Left cardiac atrium (tissue), 4 donors: Measurements from ENCODE around the gene NISCH. TPM values are rescaled to one million over a fixed set of nuclear protein-coding genes. Genes with fewer than 3 reads are reported as not detected.

ENCODE experiments used
- ATAC-seq, 2 donors: fragments of 200-7000 bp; cut with Tn5 transposase; one replicate each; pipeline ENCODE4 v1.9.1; 2020; ENCODE audit warnings: mild to moderate bottlenecking in 2 of 2, moderate library complexity in 2 of 2
- DNase-seq: peaks from one replicate; pipeline ENCODE4 v3.0.0-alpha.2; 2020
- intact Hi-C, 2 donors: fragments of 100-400 bp; cut with DNase I; formaldehyde crosslinking; loops; one replicate each; pipeline versions ENCODE4 v1.14.1 to v1.15.1; 2022 to 2023
- total RNA-seq, 2 donors: library from RNA; stranded (reverse); fragmentation: NEBNext Ultra II Directional; extraction: Animal tissue kit (Norgen Biotek cat#: 25700); gene quantifications; one replicate each; pipeline ENCODE4 v1.2.1, GENCODE V29; 2021
- donor health status: DM: no; HTN: yes; CAD: no.
- donor health status: DM: no; HTN: yes; CAD: no; lungs with severe emphysema.
- donor health status: DM: yes; HTN: yes; CAD: no.
- donor health status: Dilated cardiomyopathy.

NISCH gene
- total RNA-seq, 2 donors from 2014 or later: 45.9 to 49.0 TPM

DNA sequence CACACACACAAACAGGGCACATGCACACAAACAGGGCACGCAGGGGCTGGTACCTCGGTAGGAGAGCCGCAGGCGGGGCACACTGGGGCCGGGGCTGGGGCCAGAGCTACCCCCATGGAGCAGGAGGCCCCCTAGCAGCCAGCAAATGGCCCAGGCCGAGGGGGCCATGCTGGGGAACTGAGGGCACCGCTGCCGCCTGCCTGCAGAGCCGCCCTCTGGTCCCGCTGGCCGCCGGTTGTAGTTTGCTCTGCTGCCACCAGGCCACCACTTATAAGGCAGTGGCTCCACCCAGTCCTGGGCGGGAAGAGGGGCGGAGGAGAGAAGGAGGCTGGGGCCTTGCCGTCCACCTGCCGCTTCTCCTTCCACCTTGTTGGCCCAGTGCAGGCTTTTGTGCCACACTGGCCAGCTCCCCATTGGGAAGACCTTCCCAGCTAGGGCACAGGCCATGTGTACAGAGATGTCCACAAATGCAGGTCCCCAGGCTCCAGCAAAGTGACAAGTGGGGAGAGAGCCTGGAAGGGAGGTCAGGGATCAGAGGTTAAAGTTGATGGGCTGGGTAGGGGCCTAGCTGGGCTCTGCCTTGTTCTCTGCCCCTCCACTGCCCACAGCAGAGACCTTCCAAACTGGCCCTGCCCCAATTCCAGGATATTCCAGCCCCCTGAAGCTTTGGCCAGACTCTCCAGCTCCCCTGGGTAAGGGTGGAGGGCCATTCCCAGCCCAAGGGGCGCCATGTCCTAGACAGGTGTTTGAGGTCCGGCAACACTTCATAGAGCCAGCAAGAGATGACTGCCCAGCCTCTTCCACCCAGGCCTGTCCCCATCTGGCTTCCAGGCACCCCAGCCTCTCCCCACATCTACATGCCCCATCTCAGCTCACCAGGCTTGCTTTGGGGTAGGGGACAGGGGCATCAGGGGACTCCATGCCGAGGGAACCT is 10.3 kb upstream of the NISCH start, which contains the start of gene SEMA3G:
Gene SEMA3G, minus strand, starts transcription at position 244 of the 934 bp plus-strand sequence. Its CDS starts 76 bp downstream, at position 168.
- intact Hi-C loops: no loop called here
- DNase-seq (peak; percentile 78), ATAC-seq (peak; percentile 58 to 76)

DNA sequence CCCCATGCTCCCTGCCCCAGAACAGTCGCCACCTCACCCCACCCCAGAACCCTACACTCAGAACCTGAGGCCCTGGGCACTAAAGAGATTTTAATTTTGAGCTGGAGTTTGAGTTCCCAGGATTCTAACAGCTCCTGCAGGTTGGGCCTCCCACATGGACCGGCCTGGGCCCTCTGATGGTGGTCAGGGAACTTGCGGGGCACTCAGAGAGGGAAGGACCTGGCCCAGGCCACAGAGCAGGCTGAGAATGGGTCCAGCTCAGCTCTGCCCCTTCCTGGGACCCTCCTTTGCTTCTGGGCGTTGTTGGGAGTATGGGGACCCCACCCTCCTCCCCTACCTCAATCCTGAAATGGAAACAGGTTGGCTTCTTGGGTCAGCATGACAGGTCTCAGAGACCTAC is 9.4 kb upstream of the NISCH start:
- intact Hi-C loops: no loop called here
- ATAC-seq (no peak), DNase-seq (no peak)

DNA sequence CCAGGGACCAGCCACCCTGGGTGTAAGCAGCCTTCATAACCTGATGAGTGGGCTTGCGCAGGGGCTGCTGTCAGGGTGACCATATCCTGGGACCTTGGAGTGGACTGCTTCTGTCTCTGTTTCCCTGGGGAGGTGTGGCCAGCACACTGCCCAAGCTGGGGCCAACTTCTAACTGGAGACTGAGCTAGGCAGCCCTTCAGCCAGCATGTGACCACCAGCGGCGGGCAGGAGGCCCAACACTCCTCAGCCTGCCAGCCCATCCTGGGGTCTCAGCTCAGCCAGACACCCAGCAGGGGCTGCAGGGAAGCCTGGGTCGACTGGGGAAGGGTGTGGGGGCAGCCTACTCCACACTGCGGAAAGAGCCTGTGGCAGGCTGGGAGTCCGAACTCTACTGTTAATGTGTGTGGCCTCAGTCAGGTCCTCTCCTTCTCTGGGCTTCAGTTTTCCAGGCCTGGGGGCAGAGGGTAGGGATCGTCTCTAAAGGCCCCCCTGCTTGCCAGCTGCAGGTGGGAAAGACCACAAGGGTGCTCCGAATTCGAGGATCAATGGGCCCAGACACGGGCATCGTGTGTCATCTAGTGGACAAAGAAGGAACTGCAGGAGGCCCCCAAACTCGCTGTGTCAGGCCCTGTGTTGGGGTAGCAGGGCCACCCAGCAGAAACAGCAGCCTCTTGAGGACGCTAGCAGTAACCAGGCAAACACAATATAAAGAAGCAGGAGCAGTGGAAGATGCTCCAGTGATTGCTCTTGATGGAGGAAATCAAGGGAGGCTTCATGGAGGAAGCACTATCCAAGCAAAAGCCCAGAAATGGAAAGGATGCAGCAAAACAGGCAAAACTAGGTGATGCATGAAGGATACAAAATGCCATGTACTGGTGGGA is 8.5 kb upstream of the NISCH start:
- ATAC-seq (peak; percentile 29 to 34), DNase-seq (peak; percentile 68)
- intact Hi-C loops: loop anchor here in 1 of 2 donors (1.0 kb wide), 1 partner anchor 19 kb away; no protein-coding TSS in a partner anchor

DNA sequence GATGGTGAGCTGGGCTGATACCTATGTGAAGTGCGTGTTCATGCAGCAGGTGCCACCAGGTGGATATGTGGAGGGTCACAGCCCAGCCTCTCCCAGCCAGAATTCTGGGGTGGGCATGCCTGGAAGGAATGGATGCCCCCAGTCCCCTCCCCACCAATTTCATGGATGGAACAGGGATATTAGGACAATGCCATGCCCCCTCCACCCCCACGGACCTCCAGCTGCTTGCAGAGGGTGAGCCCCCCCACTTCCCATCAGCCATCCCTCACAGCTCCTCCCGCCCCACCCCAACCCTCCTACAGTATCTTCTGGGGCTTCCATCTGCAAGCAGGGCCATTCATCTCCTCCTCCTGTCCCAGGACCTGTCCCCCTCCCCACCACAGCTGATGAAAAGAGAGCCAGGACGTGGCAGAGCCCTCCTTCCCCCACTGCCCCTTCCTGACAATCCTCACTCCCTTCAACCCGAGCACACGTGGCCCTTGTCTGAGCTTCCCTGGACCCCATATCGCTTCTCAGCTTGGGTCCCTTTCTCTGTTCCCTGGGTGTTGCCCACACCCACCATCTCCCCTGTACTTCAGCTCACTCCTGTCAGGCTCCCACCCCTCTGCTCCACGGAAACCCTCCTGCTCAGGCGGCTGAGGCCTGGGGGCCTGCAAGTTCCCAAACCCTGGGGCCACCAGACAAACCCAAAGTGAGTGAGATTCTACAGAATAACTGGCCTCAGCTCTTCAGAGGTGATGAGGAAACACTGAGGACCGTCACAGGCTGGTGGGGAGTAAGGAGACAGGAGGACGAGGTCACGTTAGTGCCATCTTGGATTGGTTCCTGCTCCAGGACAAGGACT is 7.7 kb upstream of the NISCH start:
- ATAC-seq (no peak), DNase-seq (no peak)
- intact Hi-C loops: loop anchor here in 1 of 2 donors (1.0 kb wide), 1 partner anchor 19 kb away; no protein-coding TSS in a partner anchor

DNA sequence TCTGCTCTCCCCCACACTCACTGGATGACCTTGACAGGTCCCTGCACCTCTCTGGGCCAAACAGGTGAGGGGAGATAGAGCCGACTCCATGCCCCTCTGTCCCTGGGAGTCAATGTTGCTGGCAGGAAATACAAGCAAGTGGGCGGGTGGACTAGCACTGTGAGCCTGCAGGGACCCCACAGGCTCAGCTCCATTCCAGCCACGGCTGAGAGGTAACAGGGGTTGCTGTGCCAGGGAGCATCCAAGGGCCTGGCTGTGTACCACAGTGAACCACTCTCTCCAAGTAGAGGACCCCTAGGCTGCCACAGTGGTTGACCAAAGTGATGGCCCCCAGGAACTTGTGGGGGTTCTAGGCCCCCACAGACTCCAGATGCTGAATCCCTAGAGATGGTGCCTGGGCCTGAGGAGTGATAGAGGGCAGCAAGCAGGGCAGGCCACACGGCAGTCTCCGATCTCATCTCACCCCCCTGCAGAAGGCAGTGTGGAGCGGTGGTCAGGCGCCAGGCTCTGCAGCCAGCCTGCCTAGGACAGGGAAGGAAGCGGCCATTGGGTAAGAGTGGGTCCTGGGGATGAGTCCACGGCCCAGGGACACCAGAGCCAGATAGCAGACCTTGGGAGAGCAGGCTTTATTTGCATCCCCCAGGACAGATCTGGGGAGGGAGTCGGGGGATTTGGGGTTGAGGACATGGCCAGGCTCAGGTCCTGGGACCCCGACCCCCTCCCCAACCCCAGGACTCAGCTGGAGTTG is 4.7 kb upstream of the NISCH start:
- ATAC-seq (no peak), DNase-seq (no peak)
- intact Hi-C loops: loop anchor here in 1 of 2 donors (10.0 kb wide), 1 partner anchor 234 kb away; the partner anchor contains the start of genes GNL3 and PBRM1

DNA sequence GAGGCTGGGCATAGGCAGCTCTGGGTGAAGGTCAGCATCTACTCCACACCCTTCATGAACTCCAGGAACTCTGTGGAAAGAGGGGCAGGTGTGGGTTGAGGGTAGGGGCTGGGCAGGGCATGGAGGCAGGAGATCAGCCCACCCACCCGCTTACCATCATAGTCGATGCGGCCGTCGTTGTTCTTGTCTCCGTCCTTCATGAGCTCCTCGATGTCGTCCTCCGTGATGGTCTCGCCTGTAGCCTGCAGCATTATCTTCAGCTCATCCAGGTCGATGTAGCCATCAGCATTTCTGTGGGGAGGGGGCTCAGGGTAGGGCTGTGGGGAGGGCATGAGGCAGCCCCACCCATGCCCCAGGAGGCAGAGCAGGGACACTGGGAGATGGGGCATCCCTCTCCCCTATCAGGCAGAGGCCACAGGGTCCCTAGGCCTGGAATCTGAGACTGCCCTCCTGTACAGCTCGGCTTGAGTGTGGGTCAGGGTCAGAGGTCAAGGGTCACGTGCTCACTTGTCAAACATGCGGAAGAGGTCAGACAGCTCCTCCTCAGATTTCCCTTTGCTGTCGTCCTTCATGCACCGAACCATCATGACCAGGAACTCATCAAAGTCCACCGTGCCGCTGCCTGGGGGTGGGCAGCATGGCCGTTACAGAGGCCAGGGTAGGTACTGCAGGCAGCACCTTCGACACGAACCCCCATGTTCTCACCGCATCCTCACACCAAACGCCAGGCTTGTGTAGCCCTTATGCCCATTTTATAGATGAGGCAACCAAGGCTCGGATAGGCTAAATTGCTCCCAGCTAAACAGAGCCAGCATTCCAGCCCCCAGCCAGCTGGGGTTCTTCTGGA is 3.9 kb upstream of the NISCH start:
- DNase-seq (no peak), ATAC-seq (no peak)
- intact Hi-C loops: loop anchor here in 1 of 2 donors (10.0 kb wide), 1 partner anchor 233 kb away; the partner anchor contains the start of genes GNL3 and PBRM1

DNA sequence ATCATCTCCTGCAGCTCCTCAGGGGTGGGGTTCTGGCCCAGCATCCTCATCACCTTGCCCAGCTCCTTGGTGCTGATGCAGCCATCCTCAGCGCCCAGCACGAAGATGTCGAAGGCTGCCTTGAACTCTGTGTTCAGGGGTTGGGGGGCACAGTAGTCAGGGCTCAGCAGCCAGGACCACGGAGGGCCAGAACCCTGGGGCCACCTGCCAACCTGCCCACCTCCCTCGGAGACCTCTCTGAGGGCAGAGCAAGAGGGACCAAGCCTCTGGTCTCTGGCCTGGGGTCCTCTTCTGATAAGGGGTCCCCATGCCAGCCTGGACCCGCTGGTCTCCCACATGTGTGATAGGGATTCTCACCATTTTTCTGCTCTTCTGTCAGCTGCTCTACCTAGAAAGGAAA is 3.3 kb upstream of the NISCH start:
- ATAC-seq (no peak), DNase-seq (peak; percentile 19)
- intact Hi-C loops: loop anchor here in 1 of 2 donors (10.0 kb wide), 1 partner anchor 233 kb away; the partner anchor contains the start of genes GNL3 and PBRM1

DNA sequence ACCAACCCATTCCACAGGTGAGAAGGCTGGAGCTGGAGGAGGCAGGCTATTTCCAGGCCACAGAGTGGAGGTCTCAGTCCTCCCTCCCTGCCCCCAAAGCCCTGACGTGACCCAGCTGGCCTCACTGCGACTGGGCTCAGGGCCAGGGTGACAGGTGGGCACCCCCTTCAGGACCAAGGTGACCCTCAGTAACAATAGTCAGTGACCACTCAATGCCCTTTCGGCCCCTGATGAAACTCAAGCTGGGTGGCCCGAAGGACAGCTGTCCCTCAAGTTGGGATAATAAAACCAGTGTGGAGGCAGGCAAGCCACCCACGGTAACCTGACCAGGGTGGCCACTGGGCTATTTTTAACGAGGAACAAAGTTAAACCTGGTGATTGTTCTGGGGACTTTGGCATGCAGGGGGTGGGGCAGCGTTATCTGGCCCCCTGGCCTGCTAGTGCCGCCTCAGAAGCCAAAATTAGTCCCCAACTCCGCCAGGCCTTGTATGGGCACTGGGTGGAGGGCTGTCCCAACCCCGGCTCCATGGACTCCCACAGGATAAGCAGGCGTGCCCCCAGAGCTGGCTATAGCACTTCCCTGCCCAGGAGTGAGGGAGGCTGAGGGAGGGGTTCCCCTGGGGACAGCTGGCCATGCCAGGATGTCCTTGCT is 2.7 kb upstream of the NISCH start:
- peak; percentile 44 to 45 for ATAC-seq
- DNase-seq: peak; percentile 66
- intact Hi-C loops: loop anchor here in 1 of 2 donors (10.0 kb wide), 1 partner anchor 232 kb away; the partner anchor contains the start of genes GNL3 and PBRM1

DNA sequence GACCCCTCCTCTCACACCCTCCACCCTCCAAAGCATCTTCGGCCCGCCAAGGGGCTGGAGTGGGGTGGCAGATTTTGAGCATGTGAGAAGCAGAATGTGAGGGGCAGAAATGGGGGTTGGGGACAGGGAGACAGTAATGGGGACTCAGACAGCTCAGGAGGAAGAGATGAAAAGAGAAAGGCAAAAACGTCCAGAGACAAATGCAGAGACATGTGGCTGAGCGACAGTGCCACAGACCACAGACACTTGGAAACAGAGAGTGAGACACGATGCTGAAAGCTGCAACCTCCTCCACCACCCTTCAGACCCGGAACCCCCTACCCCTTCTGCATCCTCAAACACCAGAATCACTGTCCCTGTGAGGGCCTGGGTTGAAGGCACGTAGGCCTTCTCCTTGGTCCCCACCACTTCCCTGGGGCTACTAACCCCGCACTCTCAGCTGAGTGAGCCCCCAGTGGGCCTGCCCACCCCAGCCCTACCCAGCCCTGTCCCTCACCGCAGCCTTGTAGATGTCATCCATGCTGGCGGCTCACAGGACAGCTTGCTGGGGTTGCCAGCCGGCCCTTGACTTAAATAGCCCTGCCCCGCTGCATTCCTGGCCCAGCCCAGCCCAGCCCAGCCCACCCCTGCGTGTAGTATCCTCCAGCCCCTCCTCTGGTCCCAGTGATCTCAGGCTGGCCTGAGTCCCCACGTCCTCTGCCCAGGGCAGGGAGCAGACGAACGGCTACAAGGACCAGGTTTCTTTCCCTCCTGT is 1.7 kb upstream of the NISCH start, which contains the start of gene TNNC1:
Gene TNNC1, minus strand, starts transcription at position 546 of the 754 bp plus-strand sequence. Its CDS starts 26 bp downstream, at position 520.
- intact Hi-C loops: loop anchor here in 1 of 2 donors (10.0 kb wide), 1 partner anchor 231 kb away; the partner anchor contains the start of genes GNL3 and PBRM1
- ATAC-seq (peak; percentile 34 to 52), DNase-seq (peak; percentile 63)

DNA sequence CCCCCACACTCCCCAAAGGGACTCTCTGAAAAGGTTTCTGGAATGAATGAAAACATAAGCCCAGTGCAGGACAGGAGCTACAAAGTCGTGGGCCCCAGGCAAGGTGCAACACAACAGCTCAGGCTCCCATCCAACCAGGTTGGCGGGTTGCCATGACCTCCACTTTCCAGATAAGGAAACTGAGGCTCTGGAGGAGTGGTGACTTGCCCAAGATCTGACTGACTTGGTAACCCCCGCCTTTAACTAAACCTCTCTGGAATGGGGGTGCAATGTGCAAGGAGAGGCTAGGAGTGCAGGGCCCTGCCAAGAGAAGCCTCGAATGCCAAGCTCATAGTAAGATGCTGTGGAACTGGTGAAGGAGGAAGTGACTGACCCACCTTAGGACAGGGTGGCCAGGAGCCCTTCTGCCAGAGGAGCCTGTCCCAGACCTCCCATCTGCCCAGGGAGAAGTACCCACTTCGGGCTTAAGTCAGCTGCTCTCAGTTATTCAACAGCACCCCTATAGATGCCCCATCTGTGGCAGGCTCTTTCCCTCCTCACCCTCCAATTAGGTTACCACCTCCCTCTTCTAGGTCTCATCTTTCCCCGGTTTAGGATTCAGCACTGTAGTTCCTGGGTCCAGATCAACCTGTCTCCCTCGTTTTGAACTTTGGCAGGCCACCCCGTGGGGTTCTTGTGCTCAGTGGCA is 1.0 kb upstream of the NISCH start:
- intact Hi-C loops: loop anchor here in 1 of 2 donors (10.0 kb wide), 1 partner anchor 230 kb away; the partner anchor contains the start of genes GNL3 and PBRM1
- DNase-seq (no peak), ATAC-seq (no peak)

DNA sequence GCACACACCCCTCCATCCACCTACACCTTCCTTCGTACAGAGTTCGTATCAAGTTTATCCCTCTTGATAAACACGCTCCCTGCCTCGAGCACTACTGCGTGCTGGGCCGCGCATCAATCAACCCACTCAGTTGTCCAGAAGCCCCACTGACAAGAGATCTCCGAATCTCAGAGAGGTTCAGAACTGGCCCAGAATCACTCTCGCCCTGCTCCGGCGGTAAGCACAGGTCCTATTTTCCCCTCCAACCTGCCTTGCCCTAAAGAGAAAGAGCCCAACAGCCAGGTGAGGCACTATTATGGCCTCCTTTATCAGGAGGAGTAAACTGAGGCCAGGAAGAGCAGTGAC is 494 bp upstream of the NISCH start:
- DNase-seq (no peak), ATAC-seq (no peak)
- intact Hi-C loops: loop anchor here in 1 of 2 donors (10.0 kb wide), 1 partner anchor 230 kb away; the partner anchor contains the start of genes GNL3 and PBRM1

DNA sequence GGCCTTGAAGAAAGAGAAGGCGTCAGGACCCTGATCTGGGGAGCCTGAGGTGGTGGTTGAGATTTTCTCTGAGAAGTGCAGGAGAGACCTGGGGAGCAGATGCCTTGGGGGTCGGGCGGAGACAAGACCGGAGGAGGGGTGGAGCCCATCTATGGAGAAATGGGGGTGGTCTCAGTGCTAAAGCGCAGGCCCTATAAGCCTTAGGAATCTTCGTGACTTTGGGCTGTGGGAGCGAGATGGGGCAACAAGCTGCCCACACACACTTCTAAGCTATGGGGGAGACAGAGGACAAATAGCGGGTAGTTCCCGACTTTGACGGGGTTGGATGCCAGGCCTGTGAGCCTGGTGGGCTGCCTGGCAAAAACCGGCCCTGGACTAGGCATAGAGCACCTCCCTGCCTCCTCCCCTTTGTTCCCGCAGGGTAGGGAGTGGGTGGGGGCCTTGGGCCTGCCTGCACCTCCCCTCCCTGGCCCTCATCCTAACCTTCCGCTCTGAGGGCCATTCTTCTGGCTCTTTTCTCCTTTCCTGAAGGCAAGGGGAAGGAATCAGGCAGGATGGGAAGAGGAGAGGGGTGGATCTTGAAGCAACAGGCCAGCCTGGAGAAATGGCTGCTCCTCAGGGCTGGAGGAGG is 880 bp downstream of the NISCH start:
- intact Hi-C loops: loop anchor here in 1 of 2 donors (10.0 kb wide), 1 partner anchor 229 kb away; the partner anchor contains the start of genes GNL3 and PBRM1
- ATAC-seq: peak; percentile 5 to 30
- DNase-seq: peak; percentile 64

DNA sequence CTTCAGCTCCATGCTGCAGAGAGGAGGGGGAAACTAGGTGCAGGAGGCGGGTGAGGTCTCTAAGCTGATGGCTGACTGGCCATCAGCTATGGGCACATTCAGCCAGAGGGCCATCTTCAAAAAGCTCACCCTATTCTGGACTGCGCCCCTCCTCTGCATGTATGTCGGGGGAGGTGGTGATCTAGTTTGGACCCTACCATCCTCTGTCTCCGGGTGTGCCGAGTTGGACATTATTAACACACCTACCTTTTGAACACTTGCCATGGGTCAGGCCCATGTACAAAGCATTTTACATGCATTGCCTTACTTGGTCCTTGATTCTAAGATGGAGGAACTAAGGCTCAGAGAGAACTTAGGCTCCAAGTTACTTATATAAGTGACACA is 1.4 kb downstream of the NISCH start:
- no peak for DNase-seq
- no peak for ATAC-seq
- intact Hi-C loops: loop anchor here in 1 of 2 donors (10.0 kb wide), 1 partner anchor 228 kb away; the partner anchor contains the start of genes GNL3 and PBRM1
